GM21526 (cell line): Measurements from ENCODE around the gene SDK2.

Experiments
- ATAC-seq: cut with Tn5 transposase; IDR thresholded peaks from one replicate; pipeline ENCODE4 v1.9.1; 2021; ENCODE audit warnings: moderate library complexity; ENCODE audit not compliant: unreplicated experiment, low FRiP score

Gene SDK2

GRCh38 chr17:73644145-73645049, at the start of gene SDK2:
SDK2 (minus strand) TSS chr17:73644445; CDS start chr17:73644088, 357 bp downstream.
- no peak for ATAC-seq

GRCh38 chr17:73693071-73693470, 48.8 kb upstream of the SDK2 start:
- ATAC-seq: no peak

- ATAC-seq: no peak
These were observed 47.1 kb upstream of the SDK2 start for GRCh38 chr17:73691321-73691766.

- ATAC-seq: no peak
These were observed 46.4 kb upstream of the SDK2 start for GRCh38 chr17:73690676-73691075.

- ATAC-seq: no peak
These were observed 45.5 kb upstream of the SDK2 start for GRCh38 chr17:73689596-73690275.

- no peak for ATAC-seq
These were observed 42.7 kb upstream of the SDK2 start for GRCh38 chr17:73686961-73687360.

GRCh38 chr17:73686126-73686525, 41.9 kb upstream of the SDK2 start:
- ATAC-seq: no peak

GRCh38 chr17:73684183-73684582, 39.9 kb upstream of the SDK2 start:
- ATAC-seq: no peak

- no peak for ATAC-seq
These were observed 39.5 kb upstream of the SDK2 start for GRCh38 chr17:73683771-73684170.

GRCh38 chr17:73681946-73682345, 37.7 kb upstream of the SDK2 start:
- no peak for ATAC-seq

- ATAC-seq: no peak
These were observed 35.2 kb upstream of the SDK2 start for GRCh38 chr17:73679476-73679875.

- ATAC-seq: no peak
These were observed 34.8 kb upstream of the SDK2 start for GRCh38 chr17:73678999-73679398.

GRCh38 chr17:73669771-73670170, 25.5 kb upstream of the SDK2 start:
- no peak for ATAC-seq

GRCh38 chr17:73667181-73667959, 23.1 kb upstream of the SDK2 start:
- ATAC-seq: no peak

GRCh38 chr17:73663614-73664013, 19.4 kb upstream of the SDK2 start:
- no peak for ATAC-seq

GRCh38 chr17:73660366-73660765, 16.1 kb upstream of the SDK2 start:
- ATAC-seq: no peak

- ATAC-seq: no peak
These were observed 14.7 kb upstream of the SDK2 start for GRCh38 chr17:73658821-73659515.

- ATAC-seq: no peak
These were observed 13.3 kb upstream of the SDK2 start for GRCh38 chr17:73657473-73658116.

GRCh38 chr17:73654241-73654640, 10.0 kb upstream of the SDK2 start:
- no peak for ATAC-seq

GRCh38 chr17:73653810-73654209, 9.6 kb upstream of the SDK2 start:
- no peak for ATAC-seq
